ENCODE measurements around the gene CHRNG. TPM values are rescaled to one million over a fixed set of nuclear protein-coding genes. Genes with fewer than 3 reads are reported as not detected.
A peak's percentile ranks its signal among the peaks of the same experiment; 100 is the strongest.

CHRNG gene
- total and polyA plus RNA-seq, 3 donors from 2014 or later: 0.26 TPM; not detected in 2

GRCh38 chr2:232525791-232526371 is 13.6 kb upstream of the CHRNG start, which contains the start of gene CHRND:
CHRND (plus strand) TSS chr2:232526160; CDS start chr2:232526216, 56 bp downstream.
- Histone ChIP-seq H3K4me3 (no peak within 1 kb of the TSS), H3K27me3 (no peaks in the 10 kb centered on the region), H3K27ac (no peak within 1 kb of the TSS), H3K36me3 (ENCODE audit: low read depth, missing control alignments) (no peaks in the 10 kb centered on the region), H3K9me3 (no peaks in the 10 kb centered on the region), H3K4me1 (peaks cover 8% of the 10 kb centered on the region)
- DNase-seq: peak; percentile 45
- 37 to 42% methylated on average over 10 to 18 of the region's 18 CpGs for WGBS, 2 donors
- intact Hi-C loops (cut with DNase I; ENCODE audit: low total_unique reads): no loop called here
- TF ChIP-seq CTCF (IDR thresholded peaks at IDR 0.05) (no peak), POLR2A (IDR thresholded peaks at IDR 0.05) (no peak)

DNA sequence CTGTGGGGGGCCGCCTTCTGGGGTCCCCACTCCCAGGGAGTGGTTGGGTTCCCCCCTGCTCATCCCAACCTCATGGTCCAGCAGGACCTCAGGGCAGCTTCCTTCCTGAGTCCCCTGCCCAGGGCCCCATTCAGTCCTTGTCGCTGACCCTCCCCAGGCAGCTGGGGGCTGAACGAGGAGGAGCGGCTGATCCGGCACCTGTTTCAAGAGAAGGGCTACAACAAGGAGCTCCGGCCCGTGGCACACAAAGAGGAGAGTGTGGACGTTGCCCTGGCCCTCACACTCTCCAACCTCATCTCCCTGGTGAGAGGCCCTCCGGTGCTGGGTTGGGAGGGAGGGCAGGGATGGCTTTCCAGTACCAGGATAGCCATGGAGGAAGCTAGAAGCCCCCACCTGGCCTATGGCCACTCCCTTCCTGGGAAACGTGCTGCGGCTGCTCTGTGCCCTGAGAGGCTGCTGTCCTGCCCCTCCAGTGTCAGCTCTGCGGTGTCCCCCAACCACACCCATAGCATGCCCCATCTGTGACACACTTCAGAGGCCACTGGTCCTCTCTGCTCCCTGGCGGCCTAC is 13.0 kb upstream of the CHRNG start:
- Histone ChIP-seq H3K36me3 (ENCODE audit: low read depth, missing control alignments) (no peaks in the 10 kb centered on the region), H3K27me3 (no peaks in the 10 kb centered on the region), H3K27ac (no peak overlapping the region), H3K9me3 (no peaks in the 10 kb centered on the region), H3K4me1 (peaks cover 8% of the 10 kb centered on the region), H3K4me3 (no peak overlapping the region)
- no peak for DNase-seq
- intact Hi-C loops (cut with DNase I; ENCODE audit: low total_unique reads): no loop called here
- WGBS, 2 donors: 75 to 76% methylated on average over 5 to 13 of the region's 13 CpGs
- TF ChIP-seq POLR2A (IDR thresholded peaks at IDR 0.05) (no peak), CTCF (IDR thresholded peaks at IDR 0.05) (no peak)

DNA sequence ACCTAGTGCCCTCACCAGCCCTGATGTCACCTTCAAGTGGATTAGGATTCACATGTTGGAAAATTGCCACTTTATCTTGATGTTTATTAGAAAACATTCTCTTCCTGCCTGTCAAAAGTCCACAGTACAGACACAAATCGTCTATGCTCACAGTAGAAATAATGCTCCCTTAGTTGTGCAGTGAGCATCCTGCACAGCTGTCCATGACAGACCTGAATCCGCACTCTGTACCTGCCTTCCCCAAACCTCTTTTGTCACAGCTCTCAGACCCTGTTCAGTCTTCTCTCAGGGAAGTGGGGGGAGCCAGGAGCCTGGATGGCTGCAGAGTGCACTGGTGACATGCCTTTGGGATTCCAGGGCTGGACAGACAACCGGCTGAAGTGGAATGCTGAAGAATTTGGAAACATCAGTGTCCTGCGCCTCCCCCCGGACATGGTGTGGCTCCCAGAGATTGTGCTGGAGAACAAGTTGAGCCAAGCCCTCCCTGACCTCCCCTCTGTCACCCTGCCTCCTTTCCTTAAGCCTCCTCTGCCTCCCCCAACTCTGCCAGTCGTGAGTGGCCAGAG is 11.5 kb upstream of the CHRNG start:
- no peaks in the 10 kb centered on the region for H3K27me3 ChIP-seq

DNA sequence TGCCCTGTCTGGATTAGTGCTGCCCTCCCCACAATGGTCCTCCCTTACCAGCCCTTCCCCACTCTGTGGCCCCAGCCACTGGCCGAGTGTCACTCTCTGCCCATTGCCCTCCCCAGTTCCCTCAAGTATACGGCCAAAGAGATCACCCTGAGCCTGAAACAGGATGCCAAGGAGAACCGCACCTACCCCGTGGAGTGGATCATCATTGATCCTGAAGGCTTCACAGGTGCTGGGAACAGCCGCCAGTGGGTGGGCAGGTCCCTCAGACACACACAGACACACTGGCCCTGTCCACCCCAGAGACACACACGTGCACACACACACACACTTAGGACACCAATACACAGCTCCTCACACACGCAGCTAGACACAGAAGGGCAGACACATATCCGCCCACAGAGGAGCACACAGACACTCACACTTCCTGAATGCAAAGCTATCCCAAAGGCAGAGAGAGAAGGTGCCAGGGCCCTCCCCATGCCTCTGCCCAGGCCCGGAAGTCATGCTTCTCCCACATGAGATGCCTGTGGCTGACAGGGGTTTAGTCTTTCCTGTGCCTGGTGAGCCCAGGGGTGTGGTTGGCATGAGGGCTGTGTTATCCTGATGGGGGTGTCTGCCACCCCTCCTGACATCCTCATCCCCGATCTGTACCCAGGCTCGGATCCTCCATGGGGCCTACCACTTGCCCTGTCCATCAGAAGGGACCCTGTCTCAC is 10.6 kb upstream of the CHRNG start:
- H3K36me3 ChIP-seq (ENCODE audit: low read depth, missing control alignments): no peaks in the 10 kb centered on the region
- no peak overlapping the region for H3K27ac ChIP-seq
- no peaks in the 10 kb centered on the region for H3K27me3 ChIP-seq
- 74 to 88% methylated on average over 8 to 11 of the region's 11 CpGs for WGBS, 2 donors
- H3K4me3 ChIP-seq: no peak overlapping the region
- H3K9me3 ChIP-seq: no peaks in the 10 kb centered on the region
- intact Hi-C loops (cut with DNase I; ENCODE audit: low total_unique reads): no loop called here
- peaks cover 8% of the 10 kb centered on the region for H3K4me1 ChIP-seq
- DNase-seq: no peak
- TF ChIP-seq CTCF (IDR thresholded peaks at IDR 0.05): no peak
- TF ChIP-seq POLR2A (IDR thresholded peaks at IDR 0.05): no peak

More for the DNA sequence above, 11.5 kb upstream of the CHRNG start:
- Histone ChIP-seq H3K4me3 (no peak overlapping the region), H3K36me3 (ENCODE audit: low read depth, missing control alignments) (no peaks in the 10 kb centered on the region), H3K4me1 (peaks cover 8% of the 10 kb centered on the region), H3K9me3 (no peaks in the 10 kb centered on the region), H3K27ac (no peak overlapping the region)
- 76 to 82% methylated on average over 6 of the region's 6 CpGs for WGBS, 2 donors
- TF ChIP-seq POLR2A (IDR thresholded peaks at IDR 0.05) (no peak), CTCF (IDR thresholded peaks at IDR 0.05) (no peak)
- intact Hi-C loops (cut with DNase I; ENCODE audit: low total_unique reads): no loop called here
- no peak for DNase-seq
